Keratinocyte (primary cell): ENCODE data around the gene FHOD3. TPM values are rescaled to one million over a fixed set of nuclear protein-coding genes. Genes with fewer than 3 reads are reported as not detected.

Experiments
- DNase-seq: peaks from one replicate; pipeline ENCODE4 v3.0.0-alpha.2; 2011; ENCODE audit warnings: low read depth, missing footprints, low spot score
- FAIRE-seq: peaks from 2 replicates; lab custom pipeline; 2011; peaks lifted over from hg19 to GRCh38; lab: Jason Lieb, UNC
- H2AFZ ChIP-seq: 2 replicates; pipeline ENCODE4 v1.6.0; 2012; ENCODE audit warnings: low read length, control low read depth, inconsistent platforms; ENCODE audit not compliant: control insufficient read depth
- H3K27ac ChIP-seq: 2 replicates; pipeline ENCODE4 v1.5.1; 2011; ENCODE audit warnings: low read length; ENCODE audit not compliant: control insufficient read depth, insufficient read depth
- H3K27me3 ChIP-seq: 3 replicates; pipeline ENCODE4 v1.6.0; 2011; ENCODE audit warnings: low read length; ENCODE audit not compliant: control insufficient read depth, insufficient read depth; ENCODE audit errors: extremely low read depth
- H3K36me3 ChIP-seq, 2 experiments: 2 replicates in 1 of 2; 3 replicates in 1 of 2; pipeline ENCODE4 v1.5.1; 2011; ENCODE audit warnings: low read length in 2 of 2, mild to moderate bottlenecking in 1 of 2; ENCODE audit not compliant: control insufficient read depth in 2 of 2, insufficient read depth in 2 of 2; ENCODE audit errors: extremely low read depth in 1 of 2
- H3K4me1 ChIP-seq: 3 replicates; pipeline ENCODE4 v1.5.1; 2011; ENCODE audit warnings: low read length; ENCODE audit not compliant: control insufficient read depth, insufficient read depth; ENCODE audit errors: extremely low read depth
- H3K4me2 ChIP-seq: 3 replicates; pipeline ENCODE4 v1.6.0; 2011; ENCODE audit warnings: low read depth, low read length; ENCODE audit not compliant: control insufficient read depth, insufficient read depth; ENCODE audit errors: extremely low read depth
- H3K4me3 ChIP-seq, 3 experiments: fragments of 200-600 bp in 1 of 3; sonication (generic) in 1 of 3; 2 replicates in 2 of 3; 3 replicates in 1 of 3; pipeline ENCODE4 v1.5.1; 2011 to 2016; ENCODE audit warnings: low read length in 3 of 3, mild to moderate bottlenecking in 3 of 3, control low read depth in 2 of 3, inconsistent platforms in 1 of 3, low read depth in 1 of 3, mixed read lengths in 1 of 3, mixed run types in 1 of 3, moderate library complexity in 1 of 3; ENCODE audit not compliant: control insufficient read depth in 2 of 3, insufficient read depth in 2 of 3; ENCODE audit errors: extremely low read depth in 1 of 3
- H3K79me2 ChIP-seq: 2 replicates; pipeline ENCODE4 v1.6.0; 2012; ENCODE audit warnings: low read length; ENCODE audit not compliant: control insufficient read depth, insufficient read depth
- H3K9ac ChIP-seq: 3 replicates; pipeline ENCODE4 v1.6.0; 2011; ENCODE audit warnings: low read length; ENCODE audit not compliant: control insufficient read depth, insufficient read depth; ENCODE audit errors: extremely low read depth
- H3K9me1 ChIP-seq: 3 replicates; pipeline ENCODE4 v1.6.0; 2011; ENCODE audit warnings: low read length; ENCODE audit not compliant: control insufficient read depth, insufficient read depth; ENCODE audit errors: extremely low read depth
- H3K9me3 ChIP-seq: 2 replicates; pipeline ENCODE4 v1.5.1; 2012; ENCODE audit warnings: low read depth, low read length; ENCODE audit not compliant: control insufficient read depth
- H4K20me1 ChIP-seq: 3 replicates; pipeline ENCODE4 v1.6.0; 2011; ENCODE audit warnings: low read length; ENCODE audit not compliant: control insufficient read depth, insufficient read depth; ENCODE audit errors: extremely low read depth
- EZH2 ChIP-seq: IDR thresholded peaks from one replicate; pipeline ENCODE4 v1.6.1; 2012; ENCODE audit warnings: inconsistent platforms, mild to moderate bottlenecking, low read length, moderate library complexity
- dilution Hi-C: fragments of 300-500 bp; cut with MboI; formaldehyde crosslinking; loops from one replicate; pipeline ENCODE4 v1.7.0; 2020; ENCODE audit warnings: low sequenced_read_pairs; ENCODE audit not compliant: extremely low pct_ligation_motif_present
- polyA plus RNA-seq, 5 experiments: library from polyadenylated mRNA; depleted of rRNA in 3 of 5; stranded (reverse) in 3 of 5; stranded (forward) in 1 of 5; unstranded in 1 of 5; fragments of >200 nt; gene quantifications; 1 replicate in 1 of 5; 2 replicates in 3 of 5; 3 replicates in 1 of 5; pipeline versions ENCODE4 v1.2.1 to v1.2.3, GENCODE V29; 2011 to 2012; ENCODE audit warnings: missing spikeins in 2 of 5, low read depth in 1 of 5, low replicate concordance in 1 of 5
- TF ChIP-seq, protein P1 (sequence below), 3 experiments: IDR thresholded peaks in 1 of 3; conservative IDR thresholded peaks in 1 of 3; optimal IDR thresholded peaks in 1 of 3; 2 replicates in 2 of 3; 3 replicates in 1 of 3; pipeline versions ENCODE3 to v1.5.1; 2011; ENCODE audit warnings: low read length in 3 of 3, mild to moderate bottlenecking in 3 of 3, moderate library complexity in 2 of 3, control low read depth in 1 of 3, inconsistent platforms in 1 of 3; ENCODE audit not compliant: insufficient read depth in 2 of 3; ENCODE audit errors: extremely low read depth in 1 of 3

FHOD3 gene
- polyA plus RNA-seq, 1 donor (not counting 4 experiments of a cell fraction or from before 2014, with no cell fraction given): 7.7 TPM

DNA sequence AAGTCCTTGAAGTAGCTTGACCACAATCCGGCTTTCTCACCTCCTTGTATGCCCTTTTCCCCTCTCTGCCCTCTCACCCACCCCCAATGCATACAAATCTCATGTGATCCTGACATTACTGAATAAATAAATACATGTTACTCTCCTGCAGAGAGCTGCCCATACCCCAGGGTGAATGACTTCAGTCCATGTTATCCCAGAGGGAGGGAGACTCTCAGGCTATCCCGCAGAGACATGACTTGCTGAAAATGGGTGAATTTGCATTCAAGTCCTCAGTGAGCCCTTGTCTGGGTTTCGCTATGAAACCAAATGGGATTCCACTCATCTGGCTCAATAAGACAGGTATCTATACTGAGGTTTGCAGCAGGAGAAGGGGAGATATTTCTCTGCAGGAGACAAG lies 168.5 kb downstream of the FHOD3 start:
- Histone ChIP-seq H3K4me3 (no peak overlapping the region), H3K9ac (no peak overlapping the region), H3K9me3 (no peaks in the 10 kb centered on the region), H3K4me1 (no peaks in the 10 kb centered on the region), H4K20me1 (no peaks in the 10 kb centered on the region), H3K27me3 (no peaks in the 10 kb centered on the region), H3K9me1 (no peaks in the 10 kb centered on the region), H3K79me2 (no peaks in the 10 kb centered on the region), H3K4me2 (no peak overlapping the region), H2AFZ (no peak overlapping the region), H3K27ac (no peak overlapping the region), H3K36me3 (no peaks in the 10 kb centered on the region)
- TF ChIP-seq, protein P1, sequence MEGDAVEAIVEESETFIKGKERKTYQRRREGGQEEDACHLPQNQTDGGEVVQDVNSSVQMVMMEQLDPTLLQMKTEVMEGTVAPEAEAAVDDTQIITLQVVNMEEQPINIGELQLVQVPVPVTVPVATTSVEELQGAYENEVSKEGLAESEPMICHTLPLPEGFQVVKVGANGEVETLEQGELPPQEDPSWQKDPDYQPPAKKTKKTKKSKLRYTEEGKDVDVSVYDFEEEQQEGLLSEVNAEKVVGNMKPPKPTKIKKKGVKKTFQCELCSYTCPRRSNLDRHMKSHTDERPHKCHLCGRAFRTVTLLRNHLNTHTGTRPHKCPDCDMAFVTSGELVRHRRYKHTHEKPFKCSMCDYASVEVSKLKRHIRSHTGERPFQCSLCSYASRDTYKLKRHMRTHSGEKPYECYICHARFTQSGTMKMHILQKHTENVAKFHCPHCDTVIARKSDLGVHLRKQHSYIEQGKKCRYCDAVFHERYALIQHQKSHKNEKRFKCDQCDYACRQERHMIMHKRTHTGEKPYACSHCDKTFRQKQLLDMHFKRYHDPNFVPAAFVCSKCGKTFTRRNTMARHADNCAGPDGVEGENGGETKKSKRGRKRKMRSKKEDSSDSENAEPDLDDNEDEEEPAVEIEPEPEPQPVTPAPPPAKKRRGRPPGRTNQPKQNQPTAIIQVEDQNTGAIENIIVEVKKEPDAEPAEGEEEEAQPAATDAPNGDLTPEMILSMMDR (optimal IDR thresholded peaks at IDR 0.05 in 1 of 3, IDR thresholded peaks at IDR 0.05 in 1 of 3, conservative IDR thresholded peaks at IDR 0.05 in 1 of 3; ENCODE audit: extremely low read depth in 1 of 3, insufficient read depth in 2 of 3, low read length in 3 of 3): no peak
- no peak for TF ChIP-seq EZH2
- FAIRE-seq (no peak), DNase-seq (no peak)
- dilution Hi-C loops: no loop called here

DNA sequence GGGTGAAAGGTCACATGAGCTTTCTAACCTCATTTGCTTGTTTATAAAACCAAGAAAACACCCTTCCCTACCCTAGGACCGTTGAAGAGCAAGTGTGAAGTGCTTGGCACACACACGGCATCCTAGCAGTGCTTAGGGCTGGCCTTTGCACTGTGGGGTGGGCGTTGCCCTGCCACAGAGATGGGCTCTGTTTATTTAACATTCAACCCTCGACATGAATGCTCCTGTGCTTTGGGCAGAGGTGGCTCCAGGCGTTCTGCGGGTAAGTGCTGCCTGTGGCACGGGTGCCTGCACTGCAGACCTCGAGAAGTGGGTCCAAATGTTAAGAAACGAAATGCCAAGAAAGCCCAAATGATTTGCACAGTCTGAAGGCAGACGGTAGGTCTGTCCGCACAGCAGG lies 170.1 kb downstream of the FHOD3 start:
- H4K20me1 ChIP-seq: no peaks in the 10 kb centered on the region
- FAIRE-seq (no peak), DNase-seq (no peak)
- no peaks in the 10 kb centered on the region for H3K79me2 ChIP-seq
- no peaks in the 10 kb centered on the region for H3K27me3 ChIP-seq
- no peak overlapping the region for H3K4me3 ChIP-seq
- dilution Hi-C loops: no loop called here
- H2AFZ ChIP-seq: no peak overlapping the region
- H3K9ac ChIP-seq: no peak overlapping the region
- H3K9me3 ChIP-seq: no peaks in the 10 kb centered on the region
- no peak overlapping the region for H3K4me2 ChIP-seq
- TF ChIP-seq EZH2: no peak
- TF ChIP-seq, protein P1 (optimal IDR thresholded peaks at IDR 0.05 in 1 of 3, IDR thresholded peaks at IDR 0.05 in 1 of 3, conservative IDR thresholded peaks at IDR 0.05 in 1 of 3; ENCODE audit: extremely low read depth in 1 of 3, insufficient read depth in 2 of 3, low read length in 3 of 3): no peak
- H3K4me1 ChIP-seq: no peaks in the 10 kb centered on the region
- no peak overlapping the region for H3K27ac ChIP-seq
- no peaks in the 10 kb centered on the region for H3K9me1 ChIP-seq
- no peaks in the 10 kb centered on the region for H3K36me3 ChIP-seq
